Ovary (tissue), 3 donors: ENCODE results near the gene SYT17.

Experiments
- EP300 ChIP-seq: sonication (generic); formaldehyde crosslinking; IDR thresholded peaks from one replicate; pipeline ENCODE4 v1.6.1; 2017; ENCODE audit warnings: antibody characterized with exemption
- POLR2A ChIP-seq: fragments of 450-650 bp; IDR thresholded peaks from one replicate; pipeline ENCODE4 v1.6.1; 2017; ENCODE audit warnings: antibody characterized with exemption, mild to moderate bottlenecking, moderate library complexity
- TF ChIP-seq, protein P1 (sequence below), 3 donors: fragments of 450-650 bp in 2 of 3; fragments of 200-600 bp in 1 of 3; IDR thresholded peaks; one replicate each; pipeline versions ENCODE4 v1.5.1 to v1.8.0; 2016 to 2022; ENCODE audit warnings: antibody characterized with exemption in 3 of 3, mild to moderate bottlenecking in 1 of 3
- donor health status: DM: no; HTN: no; CAD: no.

- TF ChIP-seq, protein P1, sequence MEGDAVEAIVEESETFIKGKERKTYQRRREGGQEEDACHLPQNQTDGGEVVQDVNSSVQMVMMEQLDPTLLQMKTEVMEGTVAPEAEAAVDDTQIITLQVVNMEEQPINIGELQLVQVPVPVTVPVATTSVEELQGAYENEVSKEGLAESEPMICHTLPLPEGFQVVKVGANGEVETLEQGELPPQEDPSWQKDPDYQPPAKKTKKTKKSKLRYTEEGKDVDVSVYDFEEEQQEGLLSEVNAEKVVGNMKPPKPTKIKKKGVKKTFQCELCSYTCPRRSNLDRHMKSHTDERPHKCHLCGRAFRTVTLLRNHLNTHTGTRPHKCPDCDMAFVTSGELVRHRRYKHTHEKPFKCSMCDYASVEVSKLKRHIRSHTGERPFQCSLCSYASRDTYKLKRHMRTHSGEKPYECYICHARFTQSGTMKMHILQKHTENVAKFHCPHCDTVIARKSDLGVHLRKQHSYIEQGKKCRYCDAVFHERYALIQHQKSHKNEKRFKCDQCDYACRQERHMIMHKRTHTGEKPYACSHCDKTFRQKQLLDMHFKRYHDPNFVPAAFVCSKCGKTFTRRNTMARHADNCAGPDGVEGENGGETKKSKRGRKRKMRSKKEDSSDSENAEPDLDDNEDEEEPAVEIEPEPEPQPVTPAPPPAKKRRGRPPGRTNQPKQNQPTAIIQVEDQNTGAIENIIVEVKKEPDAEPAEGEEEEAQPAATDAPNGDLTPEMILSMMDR (IDR thresholded peaks at IDR 0.05), result no peak
- TF ChIP-seq POLR2A (no peak), EP300 (no peak)
These were observed 98.7 kb downstream of the SYT17 start for GRCh38 chr16:19266774-19267173.
